BLaER1 treated with 17β-estradiol and CSF1 and Interleukin-3, amounts not matched to agents 10 nM and 100 nM (cell line): ENCODE measurements around the gene RARRES1.

ENCODE experiments used
- H3K27ac ChIP-seq, 11 experiments: shearing (Covaris generic); formaldehyde crosslinking; 2 replicates each; pipeline ENCODE4 v1.8.1; 2022
- H3K27me3 ChIP-seq, 11 experiments: shearing (Covaris generic); formaldehyde crosslinking; 2 replicates each; pipeline ENCODE4 v1.8.1; 2022
- H3K36me3 ChIP-seq, 11 experiments: shearing (Covaris generic); formaldehyde crosslinking; 2 replicates each; pipeline ENCODE4 v1.8.1; 2022
- H3K4me1 ChIP-seq, 10 experiments: shearing (Covaris generic); formaldehyde crosslinking; 2 replicates each; pipeline ENCODE4 v1.8.1; 2022
- H3K4me2 ChIP-seq, 11 experiments: shearing (Covaris generic); formaldehyde crosslinking; 2 replicates each; pipeline ENCODE4 v1.8.1; 2022
- H3K4me3 ChIP-seq, 10 experiments: shearing (Covaris generic); formaldehyde crosslinking; 2 replicates each; pipeline ENCODE4 v1.8.1; 2022
- H3K9ac ChIP-seq, 11 experiments: shearing (Covaris generic); formaldehyde crosslinking; 2 replicates each; pipeline ENCODE4 v1.8.1; 2022
- H3K9me3 ChIP-seq, 11 experiments: shearing (Covaris generic); formaldehyde crosslinking; replicated peaks in 1 of 11; 2 replicates each; pipeline ENCODE4 v1.8.1; 2022
- H4K20me1 ChIP-seq, 11 experiments: shearing (Covaris generic); formaldehyde crosslinking; 2 replicates each; pipeline ENCODE4 v1.8.1; 2022
- Cebpa-rat ChIP-seq, 11 experiments: shearing (Covaris generic); IDR thresholded peaks; 2 replicates each; pipeline ENCODE4 v1.8.1; 2022

The RARRES1 gene

GRCh38 chr3:158680861-158681260 lies 51.4 kb downstream of the RARRES1 start:
- Histone ChIP-seq H3K36me3 (peaks cover 46 to 93% (median 65%) of the 10 kb centered on the region in 11 experiments), H3K4me2 (no peak overlapping the region), H3K4me1 (no peaks in the 10 kb centered on the region), H3K9me3 (no peaks in the 10 kb centered on the region), H3K27ac (no peak overlapping the region), H3K27me3 (no peaks in the 10 kb centered on the region), H3K9ac (no peak overlapping the region), H4K20me1 (peaks cover 0 to 7% (median 0%) of the 10 kb centered on the region in 11 experiments; a peak in 3 of 22 replicates), H3K4me3 (no peak overlapping the region)
- no peak for TF ChIP-seq Cebpa-rat (IDR thresholded peaks at IDR 0.05)

GRCh38 chr3:158679547-158680000 lies 52.7 kb downstream of the RARRES1 start:
- Histone ChIP-seq H3K27ac (no peak overlapping the region), H3K27me3 (no peaks in the 10 kb centered on the region), H4K20me1 (peaks cover 0 to 7% (median 0%) of the 10 kb centered on the region in 11 experiments; a peak in 3 of 22 replicates), H3K4me1 (no peaks in the 10 kb centered on the region), H3K9ac (no peak overlapping the region), H3K9me3 (no peaks in the 10 kb centered on the region), H3K36me3 (peaks cover 45 to 91% (median 65%) of the 10 kb centered on the region in 11 experiments), H3K4me3 (no peak overlapping the region), H3K4me2 (no peak overlapping the region)
- TF ChIP-seq Cebpa-rat (IDR thresholded peaks at IDR 0.05): no peak

GRCh38 chr3:158678687-158679086 lies 53.6 kb downstream of the RARRES1 start:
- no peaks in the 10 kb centered on the region for H3K9me3 ChIP-seq
- no peak overlapping the region for H3K4me2 ChIP-seq
- peaks cover 38 to 90% (median 64%) of the 10 kb centered on the region in 11 experiments for H3K36me3 ChIP-seq
- no peak overlapping the region for H3K27ac ChIP-seq
- H3K4me1 ChIP-seq: no peaks in the 10 kb centered on the region
- H3K4me3 ChIP-seq: no peak overlapping the region
- peaks cover 0 to 5% (median 0%) of the 10 kb centered on the region in 11 experiments; a peak in 2 of 22 replicates for H4K20me1 ChIP-seq
- H3K9ac ChIP-seq: no peak overlapping the region
- no peaks in the 10 kb centered on the region for H3K27me3 ChIP-seq
- no peak for TF ChIP-seq Cebpa-rat (IDR thresholded peaks at IDR 0.05)

- H4K20me1 ChIP-seq: peaks cover 0 to 12% (median 0%) of the 10 kb centered on the region in 11 experiments; a peak in 6 of 22 replicates
- H3K4me3 ChIP-seq: peak within 1 kb of the TSS; percentile 58 to 74 (median 68)
- H3K9ac ChIP-seq: peak within 1 kb of the TSS; percentile 67 to 86 (median 78)
- TF ChIP-seq Cebpa-rat (IDR thresholded peaks at IDR 0.05): no peak
- no peaks in the 10 kb centered on the region for H3K9me3 ChIP-seq
- peak within 1 kb of the TSS; percentile 55 to 79 (median 74) for H3K27ac ChIP-seq
- H3K27me3 ChIP-seq: no peaks in the 10 kb centered on the region
- H3K4me2 ChIP-seq: peak within 1 kb of the TSS; percentile 78 to 95 (median 91)
- H3K4me1 ChIP-seq: peaks cover 13 to 29% (median 23%) of the 10 kb centered on the region in 10 experiments
- peaks cover 28 to 68% (median 53%) of the 10 kb centered on the region in 11 experiments for H3K36me3 ChIP-seq
These were observed 59.8 kb downstream of the RARRES1 start, which contains the start of gene LXN for GRCh38 chr3:158672215-158673176. TSS of gene LXN (minus strand) at chr3:158672648. CDS start at chr3:158672478, 170 bp downstream.

- peak overlapping the region; percentile 78 to 95 (median 91) for H3K4me2 ChIP-seq
- peak overlapping the region; percentile 67 to 86 (median 78) for H3K9ac ChIP-seq
- H4K20me1 ChIP-seq: peaks cover 0 to 14% (median 0%) of the 10 kb centered on the region in 11 experiments; a peak in 6 of 22 replicates
- peak overlapping the region; percentile 55 to 79 (median 74) for H3K27ac ChIP-seq
- H3K4me1 ChIP-seq: peaks cover 13 to 29% (median 23%) of the 10 kb centered on the region in 10 experiments
- no peaks in the 10 kb centered on the region for H3K27me3 ChIP-seq
- H3K36me3 ChIP-seq: peaks cover 30 to 68% (median 51%) of the 10 kb centered on the region in 11 experiments
- peak overlapping the region; percentile 58 to 74 (median 68) for H3K4me3 ChIP-seq
- H3K9me3 ChIP-seq: no peaks in the 10 kb centered on the region
- no peak for TF ChIP-seq Cebpa-rat (IDR thresholded peaks at IDR 0.05)
These were observed 60.4 kb downstream of the RARRES1 start for GRCh38 chr3:158671821-158672214.

GRCh38 chr3:158668506-158668905 lies 63.8 kb downstream of the RARRES1 start:
- Histone ChIP-seq H3K9me3 (no peaks in the 10 kb centered on the region), H3K27me3 (no peaks in the 10 kb centered on the region), H3K4me3 (no peak overlapping the region), H3K4me2 (no peak overlapping the region), H3K36me3 (peaks cover 61 to 78% (median 68%) of the 10 kb centered on the region in 11 experiments), H3K27ac (no peak overlapping the region), H3K9ac (no peak overlapping the region), H4K20me1 (peaks cover 0 to 15% (median 5%) of the 10 kb centered on the region in 11 experiments; a peak in 10 of 22 replicates), H3K4me1 (peaks cover 13 to 29% (median 23%) of the 10 kb centered on the region in 10 experiments)
- no peak for TF ChIP-seq Cebpa-rat (IDR thresholded peaks at IDR 0.05)

GRCh38 chr3:158666416-158666815 lies 65.8 kb downstream of the RARRES1 start:
- no peak overlapping the region for H3K27ac ChIP-seq
- no peak overlapping the region for H3K4me2 ChIP-seq
- no peaks in the 10 kb centered on the region for H3K27me3 ChIP-seq
- H3K36me3 ChIP-seq: peaks cover 78 to 96% (median 89%) of the 10 kb centered on the region in 11 experiments
- no peak overlapping the region for H3K4me3 ChIP-seq
- peaks cover 0 to 17% (median 5%) of the 10 kb centered on the region in 11 experiments; a peak in 8 of 22 replicates for H4K20me1 ChIP-seq
- H3K4me1 ChIP-seq: peaks cover 7 to 18% (median 11%) of the 10 kb centered on the region in 10 experiments; a peak in 19 of 20 replicates
- H3K9ac ChIP-seq: no peak overlapping the region
- no peaks in the 10 kb centered on the region for H3K9me3 ChIP-seq
- TF ChIP-seq Cebpa-rat (IDR thresholded peaks at IDR 0.05): no peak

GRCh38 chr3:158663832-158664231 lies 68.4 kb downstream of the RARRES1 start:
- Histone ChIP-seq H3K4me1 (no peaks in the 10 kb centered on the region; a peak in 1 of 20 replicates), H3K9me3 (no peaks in the 10 kb centered on the region), H3K27me3 (no peaks in the 10 kb centered on the region), H3K27ac (no peak overlapping the region), H3K9ac (no peak overlapping the region), H3K4me3 (no peak overlapping the region), H3K4me2 (no peak overlapping the region), H3K36me3 (peaks cover 90 to 100% (median 95%) of the 10 kb centered on the region in 11 experiments), H4K20me1 (peaks cover 0 to 20% (median 5%) of the 10 kb centered on the region in 11 experiments; a peak in 7 of 22 replicates)
- no peak for TF ChIP-seq Cebpa-rat (IDR thresholded peaks at IDR 0.05)

- no peaks in the 10 kb centered on the region; a peak in 1 of 20 replicates for H3K4me1 ChIP-seq
- H4K20me1 ChIP-seq: peaks cover 0 to 20% (median 5%) of the 10 kb centered on the region in 11 experiments; a peak in 7 of 22 replicates
- H3K27me3 ChIP-seq: no peaks in the 10 kb centered on the region
- no peak overlapping the region for H3K27ac ChIP-seq
- no peaks in the 10 kb centered on the region for H3K9me3 ChIP-seq
- no peak for TF ChIP-seq Cebpa-rat (IDR thresholded peaks at IDR 0.05)
- H3K4me3 ChIP-seq: no peak overlapping the region
- H3K4me2 ChIP-seq: no peak overlapping the region
- H3K9ac ChIP-seq: no peak overlapping the region
- peaks cover 87 to 100% (median 95%) of the 10 kb centered on the region in 11 experiments for H3K36me3 ChIP-seq
These were observed 69.0 kb downstream of the RARRES1 start for GRCh38 chr3:158663246-158663645.
